HEK293 (cell line): ENCODE measurements around the gene MYH7B.

ENCODE experiments used
- CTCF ChIA-PET: fragments of 350-600 bp; formaldehyde crosslinking; extraction: SDS; loops from one replicate; lab custom pipeline; 2021; ENCODE audit warnings: antibody characterized with exemption; lab: Yijun Ruan, JAX
- POLR2A ChIA-PET: fragments of 300-600 bp; formaldehyde crosslinking; extraction: SDS; loops from one replicate; lab custom pipeline; 2020; ENCODE audit warnings: antibody characterized with exemption, inconsistent platforms; lab: Yijun Ruan, JAX
- H3K27ac ChIP-seq: fragments of 200-500 bp; sonication (Bioruptor generic); 2 replicates; pipeline ENCODE4 v1.5.1; 2014; ENCODE audit warnings: low read depth, low read length, control low read depth, inconsistent platforms; ENCODE audit errors: extremely low read depth
- H3K36me3 ChIP-seq, 2 experiments: fragments of 200-500 bp in 1 of 2; sonication (Bioruptor generic) in 1 of 2; 1 replicate in 1 of 2; 2 replicates in 1 of 2; pipeline ENCODE4 v1.5.1; 2014 to 2017; ENCODE audit warnings: inconsistent platforms in 2 of 2, low read length in 2 of 2; ENCODE audit not compliant: control insufficient read depth in 2 of 2, insufficient read depth in 1 of 2
- H3K4me1 ChIP-seq: fragments of 200-500 bp; sonication (Bioruptor generic); 2 replicates; pipeline ENCODE4 v1.5.1; 2014; ENCODE audit warnings: mild to moderate bottlenecking, low read length, inconsistent platforms; ENCODE audit not compliant: control insufficient read depth, insufficient read depth
- H3K4me3 ChIP-seq: 2 replicates; pipeline ENCODE4 v1.5.1; 2011; ENCODE audit warnings: low read depth, mild to moderate bottlenecking, control low read depth, low read length, moderate library complexity
- H3K9me3 ChIP-seq: fragments of 200-500 bp; sonication (Bioruptor generic); 2 replicates; pipeline ENCODE4 v1.5.1; 2014; ENCODE audit warnings: low read depth, low read length, inconsistent platforms; ENCODE audit not compliant: control insufficient read depth, insufficient read depth
- CTCF ChIP-seq: fragments of 450-650 bp; formaldehyde crosslinking; IDR thresholded peaks from 2 replicates; pipeline ENCODE4 v1.5.1; 2016; ENCODE audit warnings: missing biosample characterization, missing genetic modification characterization
- ZBTB1 ChIP-seq: fragments of 450-650 bp; formaldehyde crosslinking; IDR thresholded peaks from 2 replicates; pipeline ENCODE4 v1.5.1; 2016; ENCODE audit warnings: missing biosample characterization, missing genetic modification characterization
- ZBTB20 ChIP-seq: fragments of 450-650 bp; formaldehyde crosslinking; IDR thresholded peaks from 2 replicates; pipeline ENCODE4 v1.5.1; 2016; ENCODE audit warnings: missing biosample characterization, missing genetic modification characterization
- ZFP37 ChIP-seq: fragments of 450-650 bp; formaldehyde crosslinking; IDR thresholded peaks from 2 replicates; pipeline ENCODE4 v1.5.1; 2016; ENCODE audit warnings: missing biosample characterization, missing genetic modification characterization
- ZNF114 ChIP-seq: fragments of 450-650 bp; formaldehyde crosslinking; IDR thresholded peaks from 2 replicates; pipeline ENCODE4 v1.5.0; 2017; ENCODE audit warnings: missing biosample characterization, missing genetic modification characterization
- ZNF19 ChIP-seq: fragments of 450-650 bp; formaldehyde crosslinking; IDR thresholded peaks from 2 replicates; pipeline ENCODE4; 2016; ENCODE audit warnings: missing biosample characterization, missing genetic modification characterization, low read depth
- ZNF239 ChIP-seq: fragments of 450-650 bp; formaldehyde crosslinking; IDR thresholded peaks from 2 replicates; pipeline ENCODE4 v1.5.1; 2016; ENCODE audit warnings: missing biosample characterization, missing genetic modification characterization
- ZNF266 ChIP-seq: fragments of 450-650 bp; formaldehyde crosslinking; IDR thresholded peaks from 2 replicates; pipeline ENCODE4 v1.5.1; 2016; ENCODE audit warnings: missing biosample characterization, missing genetic modification characterization, low read depth
- ZNF274 ChIP-seq, 2 experiments: fragments of 200-500 bp in 1 of 2; fragments of 450-650 bp in 1 of 2; sonication (Bioruptor generic) in 1 of 2; formaldehyde crosslinking in 1 of 2; IDR thresholded peaks; 2 replicates each; pipeline versions ENCODE4 v1.5.1 to v1.6.1; 2014 to 2016; ENCODE audit warnings: borderline replicate concordance in 1 of 2, inconsistent platforms in 1 of 2, low read length in 1 of 2, missing biosample characterization in 1 of 2, missing genetic modification characterization in 1 of 2
- ZNF280D ChIP-seq: fragments of 450-650 bp; formaldehyde crosslinking; IDR thresholded peaks from 2 replicates; pipeline ENCODE4 v1.5.1; 2016; ENCODE audit warnings: missing biosample characterization, missing genetic modification characterization
- ZNF48 ChIP-seq: fragments of 450-650 bp; formaldehyde crosslinking; IDR thresholded peaks from 2 replicates; pipeline ENCODE4 v1.5.1; 2016; ENCODE audit warnings: missing biosample characterization, missing genetic modification characterization
- ZNF518A ChIP-seq: fragments of 450-650 bp; formaldehyde crosslinking; conservative IDR thresholded peaks from 2 replicates; pipeline ENCODE4 v1.5.1; 2016; ENCODE audit warnings: low read depth, missing biosample characterization, missing genetic modification characterization
- ZNF704 ChIP-seq: fragments of 450-650 bp; formaldehyde crosslinking; IDR thresholded peaks from 2 replicates; pipeline ENCODE4 v1.5.1; 2016; ENCODE audit warnings: missing biosample characterization, missing genetic modification characterization
- ZNF76 ChIP-seq: fragments of 450-650 bp; formaldehyde crosslinking; IDR thresholded peaks from 2 replicates; pipeline ENCODE4; 2016; ENCODE audit warnings: low read depth, missing biosample characterization, missing genetic modification characterization, borderline replicate concordance
- TF ChIP-seq, protein P1 (sequence below): fragments of 450-650 bp; formaldehyde crosslinking; IDR thresholded peaks from 2 replicates; pipeline ENCODE4 v1.5.1; 2016; ENCODE audit warnings: missing biosample characterization, missing genetic modification characterization
- TF ChIP-seq, protein P2 (sequence below): fragments of 450-650 bp; formaldehyde crosslinking; IDR thresholded peaks from 2 replicates; pipeline ENCODE4 v1.5.1; 2017; ENCODE audit warnings: missing biosample characterization, mild to moderate bottlenecking, missing genetic modification characterization, moderate library complexity
- TF ChIP-seq, protein P3 (sequence below): fragments of 450-650 bp; formaldehyde crosslinking; IDR thresholded peaks from 2 replicates; pipeline ENCODE4 v1.5.1; 2016; ENCODE audit warnings: missing biosample characterization, missing genetic modification characterization, low read depth

MYH7B gene

GRCh38 chr20:34967421-34967820 is 11.8 kb downstream of the MYH7B start:
- ChIA-PET POLR2A (no interaction called here), CTCF (interaction anchor here (0.9 to 1.1 kb wide), 2 partner anchors 93 to 95 kb away, joined by 3 to 5 read pairs; partner anchors contain the start of gene GGT7)
- Histone ChIP-seq H3K27ac (no peak overlapping the region), H3K9me3 (no peaks in the 10 kb centered on the region), H3K36me3 (no peaks in the 10 kb centered on the region), H3K4me1 (no peaks in the 10 kb centered on the region), H3K4me3 (no peak overlapping the region)
- TF ChIP-seq ZNF274 (IDR thresholded peaks at IDR 0.05; ENCODE audit: low read length) (no peak), ZNF274 (tag by site-specific recombination; IDR thresholded peaks at IDR 0.05; ENCODE audit: borderline replicate concordance) (no peak), ZNF704 (no peak), ZNF280D (no peak), ZNF239 (no peak), ZBTB20 (tag by site-specific recombination) (no peak), ZNF76 (tag by site-specific recombination) (no peak), ZFP37 (tag by site-specific recombination) (no peak), ZNF114 (no peak), ZNF19 (tag by site-specific recombination) (no peak)
- TF ChIP-seq, protein P1, sequence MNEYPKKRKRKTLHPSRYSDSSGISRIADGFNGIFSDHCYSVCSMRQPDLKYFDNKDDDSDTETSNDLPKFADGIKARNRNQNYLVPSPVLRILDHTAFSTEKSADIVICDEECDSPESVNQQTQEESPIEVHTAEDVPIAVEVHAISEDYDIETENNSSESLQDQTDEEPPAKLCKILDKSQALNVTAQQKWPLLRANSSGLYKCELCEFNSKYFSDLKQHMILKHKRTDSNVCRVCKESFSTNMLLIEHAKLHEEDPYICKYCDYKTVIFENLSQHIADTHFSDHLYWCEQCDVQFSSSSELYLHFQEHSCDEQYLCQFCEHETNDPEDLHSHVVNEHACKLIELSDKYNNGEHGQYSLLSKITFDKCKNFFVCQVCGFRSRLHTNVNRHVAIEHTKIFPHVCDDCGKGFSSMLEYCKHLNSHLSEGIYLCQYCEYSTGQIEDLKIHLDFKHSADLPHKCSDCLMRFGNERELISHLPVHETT (tag by site-specific recombination): no peak
- TF ChIP-seq, protein P2, sequence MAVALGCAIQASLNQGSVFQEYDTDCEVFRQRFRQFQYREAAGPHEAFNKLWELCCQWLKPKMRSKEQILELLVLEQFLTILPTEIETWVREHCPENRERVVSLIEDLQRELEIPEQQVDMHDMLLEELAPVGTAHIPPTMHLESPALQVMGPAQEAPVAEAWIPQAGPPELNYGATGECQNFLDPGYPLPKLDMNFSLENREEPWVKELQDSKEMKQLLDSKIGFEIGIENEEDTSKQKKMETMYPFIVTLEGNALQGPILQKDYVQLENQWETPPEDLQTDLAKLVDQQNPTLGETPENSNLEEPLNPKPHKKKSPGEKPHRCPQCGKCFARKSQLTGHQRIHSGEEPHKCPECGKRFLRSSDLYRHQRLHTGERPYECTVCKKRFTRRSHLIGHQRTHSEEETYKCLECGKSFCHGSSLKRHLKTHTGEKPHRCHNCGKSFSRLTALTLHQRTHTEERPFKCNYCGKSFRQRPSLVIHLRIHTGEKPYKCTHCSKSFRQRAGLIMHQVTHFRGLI (tag by site-specific recombination): no peak

- Histone ChIP-seq H3K4me3 (no peak overlapping the region), H3K9me3 (no peaks in the 10 kb centered on the region), H3K4me1 (no peaks in the 10 kb centered on the region), H3K36me3 (no peaks in the 10 kb centered on the region), H3K27ac (no peak overlapping the region)
- POLR2A ChIA-PET: no interaction called here
- CTCF ChIA-PET: interaction anchor here (0.9 to 1.1 kb wide), 2 partner anchors 94 to 95 kb away, joined by 3 to 5 read pairs; partner anchors contain the start of gene GGT7
- TF ChIP-seq CTCF (tag by site-specific recombination) (no peak), ZNF48 (tag by site-specific recombination) (no peak), ZNF518A (tag by site-specific recombination) (no peak), ZBTB1 (tag by site-specific recombination) (no peak), ZNF266 (tag by site-specific recombination) (no peak)
- TF ChIP-seq, protein P3, sequence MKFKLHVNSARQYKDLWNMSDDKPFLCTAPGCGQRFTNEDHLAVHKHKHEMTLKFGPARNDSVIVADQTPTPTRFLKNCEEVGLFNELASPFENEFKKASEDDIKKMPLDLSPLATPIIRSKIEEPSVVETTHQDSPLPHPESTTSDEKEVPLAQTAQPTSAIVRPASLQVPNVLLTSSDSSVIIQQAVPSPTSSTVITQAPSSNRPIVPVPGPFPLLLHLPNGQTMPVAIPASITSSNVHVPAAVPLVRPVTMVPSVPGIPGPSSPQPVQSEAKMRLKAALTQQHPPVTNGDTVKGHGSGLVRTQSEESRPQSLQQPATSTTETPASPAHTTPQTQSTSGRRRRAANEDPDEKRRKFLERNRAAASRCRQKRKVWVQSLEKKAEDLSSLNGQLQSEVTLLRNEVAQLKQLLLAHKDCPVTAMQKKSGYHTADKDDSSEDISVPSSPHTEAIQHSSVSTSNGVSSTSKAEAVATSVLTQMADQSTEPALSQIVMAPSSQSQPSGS (tag by site-specific recombination): no peak
Measured at GRCh38 chr20:34968042-34968775, 12.5 kb downstream of the MYH7B start.
